A673 (cell line): Measurements from ENCODE around the gene KRTAP5-6. TPM values are rescaled to one million over a fixed set of nuclear protein-coding genes. Genes with fewer than 3 reads are reported as not detected.

Experiments used
- BruUV-seq: library from RNA; stranded (reverse); fragments of 400-500 nt; replicated peaks from 2 replicates; lab custom pipeline; 2021; lab: Mats Ljungman, UMichigan
- CTCF ChIA-PET: fragments of 300-600 bp; sonication (Branson Sonifier 250); formaldehyde crosslinking; loops from one replicate; lab custom pipeline; 2022; ENCODE audit warnings: antibody characterized with exemption; lab: Charles Lee
- POLR2A ChIA-PET: fragments of 300-600 bp; sonication (Branson Sonifier 250); formaldehyde crosslinking; loops from one replicate; lab custom pipeline; 2022; ENCODE audit warnings: antibody characterized with exemption; ENCODE audit not compliant: low non-redundant PET; lab: Charles Lee
- DNase-seq: peaks from one replicate; pipeline ENCODE4 v3.0.0-alpha.2; 2015; ENCODE audit warnings: low spot score
- H3K27ac ChIP-seq: fragments of 200-600 bp; sonication (generic); 2 replicates; pipeline ENCODE4 v1.5.1; 2016; ENCODE audit warnings: mixed run types, low read depth, mild to moderate bottlenecking, mixed read lengths, antibody characterized with exemption, low read length; ENCODE audit not compliant: poor library complexity, severe bottlenecking
- H3K27me3 ChIP-seq: fragments of 200-600 bp; sonication (generic); replicated peaks from 2 replicates; pipeline ENCODE4 v1.6.1; 2017; ENCODE audit warnings: mixed run types, low read depth, mild to moderate bottlenecking, mixed read lengths, antibody characterized with exemption, low read length; ENCODE audit not compliant: insufficient read depth, poor library complexity
- H3K36me3 ChIP-seq: fragments of 200-600 bp; sonication (generic); 2 replicates; pipeline ENCODE4 v1.6.1; 2016; ENCODE audit warnings: mixed run types, mild to moderate bottlenecking, mixed read lengths, antibody characterized with exemption, low read length; ENCODE audit not compliant: insufficient read depth, poor library complexity, severe bottlenecking
- H3K4me1 ChIP-seq: fragments of 200-600 bp; sonication (generic); 2 replicates; pipeline ENCODE4 v1.6.1; 2017; ENCODE audit warnings: mixed run types, mild to moderate bottlenecking, mixed read lengths, antibody characterized with exemption, low read length; ENCODE audit not compliant: insufficient read depth, poor library complexity, severe bottlenecking
- H3K4me3 ChIP-seq: fragments of 200-600 bp; sonication (generic); 2 replicates; pipeline ENCODE4 v1.5.1; 2016; ENCODE audit warnings: low read depth, mixed run types, mild to moderate bottlenecking, mixed read lengths, low read length; ENCODE audit not compliant: poor library complexity, severe bottlenecking
- H3K9me3 ChIP-seq: fragments of 200-600 bp; sonication (generic); 2 replicates; pipeline ENCODE4 v1.6.1; 2016; ENCODE audit warnings: mixed run types, low read depth, mild to moderate bottlenecking, mixed read lengths, antibody characterized with exemption, low read length; ENCODE audit not compliant: poor library complexity, severe bottlenecking
- CTCF ChIP-seq: fragments of 300-800, 200-600 bp; sonication (generic); conservative IDR thresholded peaks from 2 replicates; pipeline ENCODE4 v1.5.1; 2017; ENCODE audit warnings: low read depth, mild to moderate bottlenecking, antibody characterized with exemption, low read length, moderate library complexity, mixed read lengths
- EZH2 ChIP-seq: fragments of 200-600 bp; sonication (generic); IDR thresholded peaks from 2 replicates; pipeline ENCODE4 v1.6.1; 2017; ENCODE audit warnings: borderline replicate concordance, low read depth, mild to moderate bottlenecking, mixed read lengths, antibody characterized with exemption, low read length; ENCODE audit not compliant: poor library complexity, severe bottlenecking
- intact Hi-C: fragments of 100-400 bp; cut with micrococcal nuclease; formaldehyde crosslinking; loops from one replicate; pipeline ENCODE4 v1.10.0; 2022; ENCODE audit not compliant: unreplicated experiment
- total RNA-seq: library from RNA; stranded (reverse); gene quantifications from 2 replicates; pipeline ENCODE4 v1.2.3, GENCODE V29; 2021

KRTAP5-6 gene
- total RNA-seq, 1 experiment from 2014 or later = not detected

GRCh38 chr11:1741741-1742140, 44.7 kb downstream of the KRTAP5-6 start:
- CTCF ChIA-PET = no interaction called here
- H3K36me3 ChIP-seq = no peaks in the 10 kb centered on the region
- DNase-seq = no peak
- no peak overlapping the region for H3K4me3 ChIP-seq
- POLR2A ChIA-PET = no interaction called here
- TF ChIP-seq CTCF = no peak
- TF ChIP-seq EZH2 = no peak
- no TSS peak for BruUV-seq
- H3K4me1 ChIP-seq = no peaks in the 10 kb centered on the region
- intact Hi-C loops = no loop called here
- no peaks in the 10 kb centered on the region for H3K9me3 ChIP-seq
- no peak overlapping the region for H3K27ac ChIP-seq
- peaks cover 9% of the 10 kb centered on the region for H3K27me3 ChIP-seq

- ChIA-PET CTCF (no interaction called here), POLR2A (interaction anchor here (0.6 kb wide), 1 partner anchor 17 kb away, joined by 3 read pairs; no protein-coding TSS in a partner anchor)
- no peaks in the 10 kb centered on the region for H3K36me3 ChIP-seq
- H3K4me3 ChIP-seq = no peak overlapping the region
- peaks cover 15% of the 10 kb centered on the region for H3K27me3 ChIP-seq
- H3K4me1 ChIP-seq = no peaks in the 10 kb centered on the region
- no peak for TF ChIP-seq EZH2
- TF ChIP-seq CTCF = no peak
- BruUV-seq = no TSS peak
- no peaks in the 10 kb centered on the region for H3K9me3 ChIP-seq
- no peak for DNase-seq
- no peak overlapping the region for H3K27ac ChIP-seq
- intact Hi-C loops = no loop called here
These were observed 45.4 kb downstream of the KRTAP5-6 start for GRCh38 chr11:1742371-1742770.

- no peak for DNase-seq
- no peak overlapping the region for H3K27ac ChIP-seq
- H3K36me3 ChIP-seq = no peaks in the 10 kb centered on the region
- CTCF ChIA-PET = no interaction called here
- no peak overlapping the region for H3K4me3 ChIP-seq
- POLR2A ChIA-PET = no interaction called here
- BruUV-seq = no TSS peak
- H3K27me3 ChIP-seq = peaks cover 21% of the 10 kb centered on the region
- TF ChIP-seq CTCF (no peak), EZH2 (no peak)
- no peaks in the 10 kb centered on the region for H3K4me1 ChIP-seq
- H3K9me3 ChIP-seq = no peaks in the 10 kb centered on the region
- intact Hi-C loops = no loop called here
These were observed 46.0 kb downstream of the KRTAP5-6 start for GRCh38 chr11:1742869-1743584.
